LNCAP (cell line): Measurements from ENCODE around the gene CDH4.

Experiments
- TF ChIP-seq, protein P1 (sequence below): fragments of 450-650 bp; IDR thresholded peaks from 2 replicates; pipeline ENCODE4 v1.5.1; 2017; ENCODE audit warnings: mild to moderate bottlenecking

CDH4 gene

DNA sequence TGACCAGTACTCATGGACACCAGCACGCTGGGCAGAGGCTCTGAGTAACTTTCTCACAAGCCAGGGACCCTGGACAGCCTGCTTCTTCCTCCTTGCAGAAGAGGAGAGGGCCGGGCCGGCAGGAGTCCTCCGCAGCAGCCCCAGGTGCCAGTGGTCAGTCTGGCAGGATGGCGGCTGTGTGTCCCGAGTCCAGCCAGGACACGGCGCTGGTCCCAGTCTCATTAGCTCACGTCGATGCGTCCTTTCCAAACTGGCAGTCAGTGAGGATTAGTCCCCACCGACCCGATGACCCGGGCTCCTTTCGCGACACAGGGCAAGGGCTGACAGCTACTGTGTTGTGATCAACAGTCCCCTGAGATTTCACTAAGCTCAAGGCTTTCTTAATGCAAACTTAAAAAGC lies 546.6 kb downstream of the CDH4 start:
- TF ChIP-seq, protein P1, sequence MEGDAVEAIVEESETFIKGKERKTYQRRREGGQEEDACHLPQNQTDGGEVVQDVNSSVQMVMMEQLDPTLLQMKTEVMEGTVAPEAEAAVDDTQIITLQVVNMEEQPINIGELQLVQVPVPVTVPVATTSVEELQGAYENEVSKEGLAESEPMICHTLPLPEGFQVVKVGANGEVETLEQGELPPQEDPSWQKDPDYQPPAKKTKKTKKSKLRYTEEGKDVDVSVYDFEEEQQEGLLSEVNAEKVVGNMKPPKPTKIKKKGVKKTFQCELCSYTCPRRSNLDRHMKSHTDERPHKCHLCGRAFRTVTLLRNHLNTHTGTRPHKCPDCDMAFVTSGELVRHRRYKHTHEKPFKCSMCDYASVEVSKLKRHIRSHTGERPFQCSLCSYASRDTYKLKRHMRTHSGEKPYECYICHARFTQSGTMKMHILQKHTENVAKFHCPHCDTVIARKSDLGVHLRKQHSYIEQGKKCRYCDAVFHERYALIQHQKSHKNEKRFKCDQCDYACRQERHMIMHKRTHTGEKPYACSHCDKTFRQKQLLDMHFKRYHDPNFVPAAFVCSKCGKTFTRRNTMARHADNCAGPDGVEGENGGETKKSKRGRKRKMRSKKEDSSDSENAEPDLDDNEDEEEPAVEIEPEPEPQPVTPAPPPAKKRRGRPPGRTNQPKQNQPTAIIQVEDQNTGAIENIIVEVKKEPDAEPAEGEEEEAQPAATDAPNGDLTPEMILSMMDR = no peak

DNA sequence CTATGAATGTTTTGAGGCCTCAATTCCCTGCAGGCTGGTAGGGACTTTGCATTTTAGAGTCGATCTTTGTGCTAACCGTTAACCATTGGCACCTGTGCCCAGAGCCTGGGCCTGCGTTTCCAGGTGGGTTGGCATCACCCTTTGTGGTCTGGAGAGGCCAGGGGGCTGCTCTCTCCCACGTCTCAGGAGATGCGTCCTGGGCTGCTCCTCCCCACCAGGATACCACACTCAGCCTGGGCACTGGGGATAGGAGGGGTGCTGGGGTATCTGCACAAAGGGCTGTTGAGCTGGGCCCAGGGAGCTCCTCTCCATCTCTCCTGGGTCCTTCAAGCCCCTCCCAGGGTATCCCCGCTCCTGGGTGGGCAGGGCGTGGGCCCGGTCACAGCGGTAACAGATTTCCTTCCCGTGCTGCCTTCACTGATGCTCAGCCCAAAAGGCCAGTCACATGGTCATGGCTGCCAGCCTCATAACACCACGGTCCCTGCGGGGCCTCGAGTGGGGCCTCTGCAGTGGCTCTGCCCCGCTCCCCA lies 547.4 kb downstream of the CDH4 start:
- TF ChIP-seq, protein P1 = no peak

DNA sequence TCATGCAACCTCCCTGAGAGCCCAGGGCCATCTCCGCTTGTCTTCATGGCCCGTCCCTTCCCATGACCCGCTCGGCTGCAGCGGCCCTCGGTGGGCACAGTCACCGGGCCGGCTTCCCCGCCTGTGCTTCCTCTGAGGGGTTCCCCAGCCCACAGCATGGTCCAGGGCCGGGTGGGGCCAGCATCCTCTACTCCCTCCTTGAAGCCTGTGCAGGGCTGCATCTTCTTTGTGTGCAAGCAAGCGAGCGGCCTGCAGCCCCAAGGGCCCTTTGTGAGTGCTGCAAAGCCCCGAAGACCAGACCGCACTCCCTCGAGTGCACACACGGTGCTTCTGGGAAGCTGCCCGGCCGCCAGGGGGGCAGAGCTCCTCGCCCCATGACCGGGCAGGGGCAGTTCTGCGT lies 547.9 kb downstream of the CDH4 start:
- TF ChIP-seq, protein P1 = no peak

DNA sequence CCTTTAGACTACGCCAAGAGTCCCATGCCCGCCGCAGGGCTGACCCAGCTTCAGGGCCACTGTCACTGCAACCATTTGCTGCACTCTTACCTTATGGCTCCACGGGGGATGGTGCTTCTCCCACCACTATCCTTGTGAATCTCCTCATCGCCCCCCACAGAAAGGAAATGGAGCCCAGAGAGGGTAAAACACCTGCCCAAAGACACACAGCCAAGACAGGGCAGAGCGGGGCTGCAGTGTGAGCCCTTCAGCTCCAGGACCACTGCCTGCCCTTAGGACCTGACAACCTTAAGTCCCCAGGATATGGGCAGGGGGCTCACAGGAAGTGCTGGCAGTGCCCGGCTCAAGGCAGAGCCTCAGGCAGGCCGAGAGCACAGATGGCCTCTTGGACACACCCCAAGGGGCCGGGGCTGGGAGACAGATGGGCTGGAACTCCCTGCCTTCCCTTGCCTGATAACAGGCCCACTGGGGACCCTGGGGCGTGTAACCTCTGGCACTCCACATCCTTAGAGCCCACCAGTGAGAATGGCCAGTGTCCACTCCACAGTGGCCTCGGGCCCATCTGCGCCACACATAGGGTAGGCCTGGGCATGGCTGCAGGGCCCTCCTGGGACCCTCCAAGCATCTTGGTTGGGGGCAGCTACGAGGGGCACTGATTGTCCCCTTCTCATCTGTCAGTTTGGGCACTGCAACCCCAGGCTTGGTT lies 548.5 kb downstream of the CDH4 start:
- TF ChIP-seq, protein P1 = no peak

DNA sequence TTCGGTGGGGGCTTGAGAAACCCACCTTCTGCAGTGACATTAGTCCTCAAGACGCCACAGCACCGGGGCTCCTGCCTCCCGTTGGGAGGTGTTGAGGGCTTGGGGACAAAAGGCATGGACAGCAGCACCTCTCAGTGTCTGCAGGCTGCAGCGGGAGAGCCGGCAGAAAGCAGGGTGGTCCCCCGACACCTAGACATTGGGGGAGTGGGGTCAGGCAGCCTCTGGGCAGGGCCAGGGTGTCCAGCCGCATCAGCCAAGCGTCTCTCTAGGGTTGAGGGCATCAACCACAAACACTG lies 549.0 kb downstream of the CDH4 start:
- TF ChIP-seq, protein P1 = no peak

DNA sequence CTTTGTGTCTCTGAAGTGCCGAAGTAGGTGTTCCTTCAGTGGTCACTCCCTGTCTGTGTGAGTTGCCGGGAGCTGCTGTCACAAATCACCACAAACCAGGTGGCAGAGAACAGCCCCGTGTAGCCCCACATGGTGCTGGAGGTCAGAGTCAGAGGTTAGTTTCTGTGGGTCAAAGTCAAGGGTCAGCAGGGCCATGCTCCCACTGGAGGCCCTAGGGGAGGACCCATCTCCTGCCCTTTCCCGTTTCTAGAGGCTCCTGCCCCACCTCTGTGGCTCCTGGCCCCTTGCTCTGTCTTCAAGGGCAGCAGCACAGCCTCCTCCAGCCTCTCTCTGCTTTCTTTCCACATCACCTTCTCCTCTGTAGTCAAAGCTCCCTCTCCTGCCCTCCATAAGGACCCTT lies 549.4 kb downstream of the CDH4 start:
- TF ChIP-seq, protein P1 = no peak

DNA sequence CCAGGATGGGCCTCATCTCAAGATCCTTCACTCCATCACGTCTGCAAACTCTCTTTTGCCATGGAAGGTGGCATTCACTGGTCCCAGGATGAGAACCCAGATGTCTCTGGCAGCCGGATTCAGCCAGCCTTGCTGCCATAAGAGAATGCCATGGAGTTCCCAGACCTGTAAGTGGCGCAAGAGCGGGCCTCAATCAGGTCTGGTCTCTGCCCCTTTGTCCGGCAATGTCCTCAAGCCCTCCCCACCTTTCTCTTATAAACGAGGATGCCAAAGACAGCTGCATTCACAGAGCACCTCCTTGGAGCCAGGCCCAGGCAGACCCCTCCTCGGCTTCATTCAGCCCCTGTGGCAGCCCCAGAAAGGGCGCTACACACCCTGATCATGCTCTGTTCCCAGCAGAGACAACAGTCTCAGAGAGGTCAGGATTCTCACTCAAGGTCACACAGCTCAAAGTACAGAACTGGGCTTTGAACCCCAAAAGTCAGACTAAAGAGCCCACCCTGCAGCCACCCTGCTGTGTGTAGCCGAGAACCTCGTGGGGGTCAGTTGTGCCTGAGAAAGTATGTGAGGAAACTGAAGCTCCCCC lies 549.9 kb downstream of the CDH4 start:
- TF ChIP-seq, protein P1 = no peak
